Measurements from ENCODE around the gene RPP14. TPM values are rescaled to one million over a fixed set of nuclear protein-coding genes. Genes with fewer than 3 reads are reported as not detected.

The RPP14 gene
- polyA plus RNA-seq, 2 of the 4 experiments (the other 2 are of a cell fraction) = 13.2 to 21.5 TPM

DNA sequence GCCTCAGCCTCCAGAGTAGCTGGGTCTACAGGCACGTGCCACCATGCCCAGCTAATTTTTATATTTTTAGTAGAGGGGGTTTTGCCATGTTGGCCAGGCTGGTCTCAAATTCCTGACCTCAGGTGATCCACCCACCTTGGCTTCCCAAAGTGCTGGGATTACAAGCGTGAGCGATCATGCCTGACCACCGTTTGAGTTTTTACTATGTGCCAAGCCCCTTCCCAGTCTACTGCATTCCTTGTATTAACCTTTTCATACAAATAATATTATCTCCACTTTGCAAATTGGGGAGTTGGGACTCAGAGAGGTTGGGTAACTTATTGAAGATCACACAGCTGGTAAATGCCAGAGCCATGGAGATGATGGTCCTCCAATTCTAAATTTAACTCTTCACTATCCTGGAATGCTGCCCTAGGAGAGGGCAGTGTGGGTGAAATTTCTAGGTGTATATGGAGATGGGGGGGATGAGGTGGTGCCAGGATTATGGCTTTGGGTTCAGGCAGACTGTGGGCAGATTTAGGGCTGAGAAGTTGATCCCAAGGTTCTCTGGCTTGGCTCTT is 25.6 kb downstream of the RPP14 start:
- H3K4me3 ChIP-seq = no peak overlapping the region
- TF ChIP-seq GATA3 (IDR thresholded peaks at IDR 0.05; ENCODE audit: borderline replicate concordance) (no peak), JUN (IDR thresholded peaks at IDR 0.05) (no peak), MYC (IDR thresholded peaks at IDR 0.05; ENCODE audit: borderline replicate concordance, low read length) (no peak), HDAC2 (IDR thresholded peaks at IDR 0.05) (no peak), RNF2 (IDR thresholded peaks at IDR 0.05; ENCODE audit: borderline replicate concordance, low read depth) (no peak), HOXB5 (CRISPR knock-in tag; IDR thresholded peaks at IDR 0.05) (no peak), HEYL (CRISPR knock-in tag; IDR thresholded peaks at IDR 0.05) (no peak), FOSB (CRISPR knock-in tag; IDR thresholded peaks at IDR 0.05) (no peak), CEBPB (IDR thresholded peaks at IDR 0.05) (no peak), EHMT2 (IDR thresholded peaks at IDR 0.05; ENCODE audit: low read depth) (no peak), HES2 (IDR thresholded peaks at IDR 0.05) (no peak), RAD21 (conservative IDR thresholded peaks at IDR 0.05 in 1 of 2, IDR thresholded peaks at IDR 0.05 in 1 of 2) (no peak), REST (IDR thresholded peaks at IDR 0.05) (no peak), RCOR1 (IDR thresholded peaks at IDR 0.05; ENCODE audit: low read depth, low read length) (no peak), FOSL2 (IDR thresholded peaks at IDR 0.05) (no peak), FOSL2 (CRISPR knock-in tag; IDR thresholded peaks at IDR 0.05) (no peak)
- 96% methylated on average over 4 of the region's 4 CpGs for WGBS (ENCODE audit: missing lambda C conversion rate)
- ChIA-PET POLR2A (no interaction called here), CTCF (interaction anchor here (1.0 kb wide), 1 partner anchor 11 kb away, joined by 3 read pairs; no protein-coding TSS in a partner anchor)
- H3K9me3 ChIP-seq = no peaks in the 10 kb centered on the region
- H3K27ac ChIP-seq = peak overlapping the region in 1 of 2 experiments; percentile 96; a peak in 2 of 6 replicates
- H3K4me2 ChIP-seq = no peak overlapping the region
- DNase-seq (ENCODE audit: low read depth in 1 of 2, low spot score in 1 of 2) (no peak), FAIRE-seq (no peak), ATAC-seq (no peak)
- peaks cover 24% of the 10 kb centered on the region for H3K4me1 ChIP-seq

- POLR2A ChIA-PET = no interaction called here
- FAIRE-seq (no peak), DNase-seq (ENCODE audit: low read depth in 1 of 2, low spot score in 1 of 2) (peak; percentile 42 to 57), ATAC-seq (peak; percentile 94)
- H3K4me1 ChIP-seq = peaks cover 24% of the 10 kb centered on the region
- 0% methylated on average over 6 of the region's 79 CpGs for WGBS (ENCODE audit: missing lambda C conversion rate)
- peak within 1 kb of the TSS; percentile 87 for H3K4me2 ChIP-seq
- CTCF ChIA-PET = interaction anchor here (0.6 to 2.4 kb wide), 4 partner anchors 12 to 90 kb away, joined by 3 to 8 read pairs (median 4); partner anchors contain the start of genes HTD2 and RPP14
- H3K9me3 ChIP-seq = no peaks in the 10 kb centered on the region
- peak within 1 kb of the TSS; percentile 80 for H3K4me3 ChIP-seq
- H3K27ac ChIP-seq = peak within 1 kb of the TSS; percentile 65 to 96
- no peak for TF ChIP-seq FOSB (CRISPR knock-in tag; IDR thresholded peaks at IDR 0.05)
- TF ChIP-seq POLR2AphosphoS2 (conservative IDR thresholded peaks at IDR 0.05; ENCODE audit: low read length) = no peak
- peak; percentile 29; the same call in 2 of the 3 replicates for TF ChIP-seq SMC3 (IDR thresholded peaks at IDR 0.05)
- peak; percentile 23; the same call in 1 of the 2 replicates for TF ChIP-seq POLR2A (IDR thresholded peaks at IDR 0.05; ENCODE audit: low read length)
- TF ChIP-seq CEBPB (IDR thresholded peaks at IDR 0.05) = no peak
- no peak for TF ChIP-seq CHD2 (IDR thresholded peaks at IDR 0.05; ENCODE audit: low read length, partially characterized antibody)
- TF ChIP-seq JUNB (IDR thresholded peaks at IDR 0.05) = no peak
- no peak for TF ChIP-seq CHD4 (IDR thresholded peaks at IDR 0.05; ENCODE audit: borderline replicate concordance)
- no peak for TF ChIP-seq HOXB13 (CRISPR knock-in tag; IDR thresholded peaks at IDR 0.05; ENCODE audit: low read depth)
- TF ChIP-seq ELK1 (IDR thresholded peaks at IDR 0.05; ENCODE audit: low read depth, low read length) = no peak
- no peak for TF ChIP-seq ZFP36 (IDR thresholded peaks at IDR 0.05; ENCODE audit: borderline replicate concordance, partially characterized antibody)
- TF ChIP-seq HOXB5 (CRISPR knock-in tag; IDR thresholded peaks at IDR 0.05) = no peak
- TF ChIP-seq CTCF (IDR thresholded peaks at IDR 0.05) = 0 out of 3 replicates have a peak, but pooled peaks have one; percentile 8
- peak in 1 of 2 experiments; percentile 69; a peak in 3 of 5 replicates for TF ChIP-seq JUN (IDR thresholded peaks at IDR 0.05)
- no peak for TF ChIP-seq EHMT2 (IDR thresholded peaks at IDR 0.05; ENCODE audit: low read depth)
- no peak for TF ChIP-seq CBX2 (IDR thresholded peaks at IDR 0.05; ENCODE audit: borderline replicate concordance, low read depth)
- TF ChIP-seq, protein P1, sequence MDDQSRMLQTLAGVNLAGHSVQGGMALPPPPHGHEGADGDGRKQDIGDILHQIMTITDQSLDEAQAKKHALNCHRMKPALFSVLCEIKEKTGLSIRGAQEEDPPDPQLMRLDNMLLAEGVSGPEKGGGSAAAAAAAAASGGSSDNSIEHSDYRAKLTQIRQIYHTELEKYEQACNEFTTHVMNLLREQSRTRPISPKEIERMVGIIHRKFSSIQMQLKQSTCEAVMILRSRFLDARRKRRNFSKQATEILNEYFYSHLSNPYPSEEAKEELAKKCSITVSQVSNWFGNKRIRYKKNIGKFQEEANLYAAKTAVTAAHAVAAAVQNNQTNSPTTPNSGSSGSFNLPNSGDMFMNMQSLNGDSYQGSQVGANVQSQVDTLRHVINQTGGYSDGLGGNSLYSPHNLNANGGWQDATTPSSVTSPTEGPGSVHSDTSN (IDR thresholded peaks at IDR 0.05) = peak; percentile 63; the same call in 1 of the 2 replicates
- TF ChIP-seq NR3C1 (IDR thresholded peaks at IDR 0.05) = no peak
- no peak for TF ChIP-seq MAZ (IDR thresholded peaks at IDR 0.05; ENCODE audit: borderline replicate concordance, low read depth, low read length)
These were observed 26.6 kb downstream of the RPP14 start, which contains the start of gene PXK for GRCh38 chr3:58332575-58333188. PXK (plus strand) TSS chr3:58332892; CDS start chr3:58332989, 97 bp downstream.
